WTC11 (cell line): ENCODE measurements around the gene ZFAND3. TPM values are rescaled to one million over a fixed set of nuclear protein-coding genes. Genes with fewer than 3 reads are reported as not detected.

Source experiments
- ATAC-seq: fragments of 200-7000 bp; cut with Tn5 transposase; 2 replicates; pipeline ENCODE4 v1.10.0; 2021; ENCODE audit warnings: mild to moderate bottlenecking, moderate library complexity
- CTCF ChIA-PET: fragments of 300-600 bp; sonication (Branson Sonifier 250); formaldehyde crosslinking; loops from one replicate; lab custom pipeline; 2021; ENCODE audit warnings: antibody characterized with exemption; lab: Charles Lee
- POLR2A ChIA-PET: fragments of 350-600 bp; sonication (Branson Sonifier 250); formaldehyde crosslinking; loops from one replicate; lab custom pipeline; 2021; ENCODE audit warnings: antibody characterized with exemption; lab: Charles Lee
- DNase-seq: peaks from one replicate; pipeline ENCODE4 v3.0.0; 2021; ENCODE audit warnings: low spot score
- H3K27ac Mint-ChIP-seq: 2 replicates; pipeline ENCODE4 v1.8.0; 2021; ENCODE audit warnings: mixed read lengths
- H3K27me3 Mint-ChIP-seq: 2 replicates; pipeline ENCODE4 v1.8.0; 2021; ENCODE audit warnings: low read depth, mild to moderate bottlenecking, moderate library complexity, mixed read lengths
- H3K36me3 Mint-ChIP-seq: 2 replicates; pipeline ENCODE4 v1.8.0; 2021; ENCODE audit warnings: mixed read lengths
- H3K4me1 Mint-ChIP-seq: 2 replicates; pipeline ENCODE4 v1.8.0; 2022; ENCODE audit warnings: mixed read lengths
- H3K4me3 Mint-ChIP-seq: 2 replicates; pipeline ENCODE4 v1.8.0; 2021; ENCODE audit warnings: mild to moderate bottlenecking, moderate library complexity, mixed read lengths
- H3K9me3 Mint-ChIP-seq: 2 replicates; pipeline ENCODE4 v1.8.0; 2021; ENCODE audit warnings: mixed read lengths
- CREM ChIP-seq: sonication (generic); formaldehyde crosslinking; IDR thresholded peaks from 2 replicates; pipeline ENCODE4 v1.8.1; 2022; ENCODE audit warnings: mild to moderate bottlenecking, missing genetic modification reagents, moderate library complexity
- ELF4 ChIP-seq: sonication (generic); formaldehyde crosslinking; IDR thresholded peaks from 2 replicates; pipeline ENCODE4 v1.8.1; 2022; ENCODE audit warnings: low read depth, mild to moderate bottlenecking, moderate library complexity, missing genetic modification reagents
- GTF2I ChIP-seq: fragments of 250-450 bp; sonication (Bioruptor Pico); conservative IDR thresholded peaks from 2 replicates; pipeline ENCODE4 v1.4.0; 2021; ENCODE audit warnings: mild to moderate bottlenecking
- KAT7 ChIP-seq: sonication (generic); formaldehyde crosslinking; IDR thresholded peaks from 2 replicates; pipeline ENCODE4 v1.8.1; 2023; ENCODE audit warnings: missing genetic modification reagents, mild to moderate bottlenecking, borderline replicate concordance
- NFE2L1 ChIP-seq: sonication (generic); formaldehyde crosslinking; IDR thresholded peaks from 2 replicates; pipeline ENCODE4 v1.8.1; 2023; ENCODE audit warnings: missing genetic modification reagents
- NR1H2 ChIP-seq: sonication (generic); formaldehyde crosslinking; IDR thresholded peaks from 2 replicates; pipeline ENCODE4 v1.9.0; 2021; ENCODE audit warnings: mild to moderate bottlenecking, moderate library complexity, missing genetic modification reagents
- SP1 ChIP-seq: sonication (generic); formaldehyde crosslinking; conservative IDR thresholded peaks from 2 replicates; pipeline ENCODE4 v1.8.1; 2022; ENCODE audit warnings: missing genetic modification reagents
- TEAD4 ChIP-seq: sonication (generic); formaldehyde crosslinking; IDR thresholded peaks from 2 replicates; pipeline ENCODE4 v1.8.0; 2022; ENCODE audit warnings: mild to moderate bottlenecking, missing genetic modification reagents
- TP53 ChIP-seq: sonication (generic); formaldehyde crosslinking; IDR thresholded peaks from 2 replicates; pipeline ENCODE4 v1.8.1; 2023; ENCODE audit warnings: mild to moderate bottlenecking, missing genetic modification reagents
- ZBTB21 ChIP-seq: sonication (generic); formaldehyde crosslinking; IDR thresholded peaks from 2 replicates; pipeline ENCODE4 v1.8.1; 2023; ENCODE audit warnings: mild to moderate bottlenecking, missing genetic modification reagents, borderline replicate concordance
- ZNF317 ChIP-seq: sonication (generic); formaldehyde crosslinking; IDR thresholded peaks from 2 replicates; pipeline ENCODE4 v1.8.1; 2023; ENCODE audit warnings: low read depth, mild to moderate bottlenecking, moderate library complexity, missing genetic modification reagents, borderline replicate concordance
- ZNF396 ChIP-seq: fragments of 250-450 bp; sonication (Bioruptor Pico); IDR thresholded peaks from 2 replicates; pipeline ENCODE4 v1.8.0; 2021; ENCODE audit warnings: mild to moderate bottlenecking, moderate library complexity, borderline replicate concordance
- total RNA-seq: library from RNA; stranded (reverse); gene quantifications from 3 replicates; pipeline ENCODE4 v1.2.3, GENCODE V29; 2021
- TF ChIP-seq, protein P1 (sequence below): sonication (generic); formaldehyde crosslinking; IDR thresholded peaks from 2 replicates; pipeline ENCODE4 v1.8.1; 2023; ENCODE audit warnings: mild to moderate bottlenecking, missing genetic modification reagents
- TF ChIP-seq, protein P2 (sequence below): sonication (generic); formaldehyde crosslinking; IDR thresholded peaks from 2 replicates; pipeline ENCODE4 v1.8.1; 2023; ENCODE audit warnings: mild to moderate bottlenecking, missing genetic modification reagents, borderline replicate concordance
- TF ChIP-seq, protein P3 (sequence below): sonication (generic); formaldehyde crosslinking; IDR thresholded peaks from 2 replicates; pipeline ENCODE4 v1.8.1; 2022; ENCODE audit warnings: low read depth, mild to moderate bottlenecking, moderate library complexity, missing genetic modification reagents, borderline replicate concordance
- TF ChIP-seq, protein P4 (sequence below): sonication (generic); formaldehyde crosslinking; IDR thresholded peaks from 2 replicates; pipeline ENCODE4 v1.8.0; 2022; ENCODE audit warnings: mild to moderate bottlenecking, missing genetic modification reagents
- TF ChIP-seq, protein P5 (sequence below): sonication (generic); formaldehyde crosslinking; IDR thresholded peaks from 2 replicates; pipeline ENCODE4 v1.8.1; 2022; ENCODE audit warnings: low read depth, missing genetic modification reagents, borderline replicate concordance
- TF ChIP-seq, protein P6 (sequence below): fragments of 250-450 bp; sonication (Bioruptor Pico); conservative IDR thresholded peaks from 2 replicates; pipeline ENCODE4 v1.9.0; 2021; ENCODE audit warnings: mild to moderate bottlenecking
- TF ChIP-seq, protein P7 (sequence below): sonication (generic); formaldehyde crosslinking; IDR thresholded peaks from 2 replicates; pipeline ENCODE4 v1.8.0; 2022; ENCODE audit warnings: mild to moderate bottlenecking, missing genetic modification reagents
- TF ChIP-seq, protein P8 (sequence below): sonication (generic); formaldehyde crosslinking; conservative IDR thresholded peaks from 2 replicates; pipeline ENCODE4 v1.8.1; 2022; ENCODE audit warnings: mild to moderate bottlenecking, missing genetic modification reagents

The ZFAND3 gene
- total RNA-seq, 1 experiment from 2014 or later: 50.3 TPM

DNA sequence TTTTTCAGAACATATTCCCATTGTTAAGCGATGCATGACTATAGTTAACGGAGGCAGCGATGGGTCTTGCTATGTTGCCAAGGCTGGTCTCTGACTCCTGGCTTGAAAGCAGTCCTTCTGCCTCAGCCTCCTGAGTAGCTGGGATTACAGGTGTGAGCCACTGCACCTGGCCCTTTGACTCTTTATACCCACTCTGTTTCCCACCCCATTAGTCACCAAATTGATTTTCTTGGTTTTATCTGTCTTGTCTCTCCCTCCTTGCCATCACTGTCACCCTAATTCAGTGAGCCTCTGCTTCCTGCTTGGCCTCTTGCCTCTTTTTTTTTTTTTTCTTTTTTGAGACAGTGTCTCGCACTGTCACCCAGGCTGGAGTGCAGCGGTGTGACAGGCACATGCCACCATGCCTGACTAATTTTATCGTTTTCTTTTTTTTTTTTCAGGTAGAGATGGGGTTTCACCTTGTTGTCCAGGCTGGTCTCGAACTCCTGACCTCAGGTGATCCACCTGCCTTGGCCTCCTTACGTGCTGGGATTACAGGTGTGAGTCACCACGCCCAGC lies 31.3 kb downstream of the ZFAND3 start:
- CTCF ChIA-PET: no interaction called here
- no peaks in the 10 kb centered on the region for H3K9me3 Mint-ChIP-seq
- no peak overlapping the region for H3K4me3 Mint-ChIP-seq

DNA sequence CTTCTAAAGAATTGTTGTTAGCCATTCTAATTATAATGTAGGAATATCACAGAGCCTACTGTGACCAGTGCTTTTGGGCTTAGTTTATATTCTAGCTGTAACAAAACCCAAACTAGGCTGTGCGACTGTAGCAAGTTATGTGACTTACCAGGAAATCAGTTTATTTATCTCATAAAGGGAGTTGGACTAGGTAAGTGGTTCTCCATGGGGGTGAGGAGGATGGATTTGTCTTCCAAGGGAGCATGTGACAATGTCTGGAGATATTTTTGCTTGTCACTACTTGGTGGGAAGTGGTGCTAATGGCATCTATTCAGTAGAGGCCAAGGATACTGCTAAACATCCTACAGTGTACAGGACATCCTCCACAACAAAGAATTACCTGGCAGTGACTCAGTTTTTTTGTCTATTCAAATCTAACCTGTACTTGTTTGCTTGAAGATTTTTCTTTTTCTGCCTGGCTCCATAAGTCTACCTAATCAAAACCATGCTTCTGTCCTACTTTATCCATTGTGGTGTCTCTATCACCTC lies 32.5 kb downstream of the ZFAND3 start:
- Mint-ChIP-seq H3K4me1 (peaks cover 12% of the 10 kb centered on the region), H3K4me3 (no peak overlapping the region), H3K27me3 (no peaks in the 10 kb centered on the region), H3K9me3 (no peaks in the 10 kb centered on the region), H3K27ac (no peak overlapping the region), H3K36me3 (no peaks in the 10 kb centered on the region)
- ATAC-seq (no peak), DNase-seq (no peak)
- POLR2A ChIA-PET: no interaction called here
- CTCF ChIA-PET: no interaction called here
- TF ChIP-seq, protein P1, sequence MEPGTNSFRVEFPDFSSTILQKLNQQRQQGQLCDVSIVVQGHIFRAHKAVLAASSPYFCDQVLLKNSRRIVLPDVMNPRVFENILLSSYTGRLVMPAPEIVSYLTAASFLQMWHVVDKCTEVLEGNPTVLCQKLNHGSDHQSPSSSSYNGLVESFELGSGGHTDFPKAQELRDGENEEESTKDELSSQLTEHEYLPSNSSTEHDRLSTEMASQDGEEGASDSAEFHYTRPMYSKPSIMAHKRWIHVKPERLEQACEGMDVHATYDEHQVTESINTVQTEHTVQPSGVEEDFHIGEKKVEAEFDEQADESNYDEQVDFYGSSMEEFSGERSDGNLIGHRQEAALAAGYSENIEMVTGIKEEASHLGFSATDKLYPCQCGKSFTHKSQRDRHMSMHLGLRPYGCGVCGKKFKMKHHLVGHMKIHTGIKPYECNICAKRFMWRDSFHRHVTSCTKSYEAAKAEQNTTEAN (CRISPR knock-in tag): no peak
- TF ChIP-seq GTF2I: no peak
- TF ChIP-seq, protein P2, sequence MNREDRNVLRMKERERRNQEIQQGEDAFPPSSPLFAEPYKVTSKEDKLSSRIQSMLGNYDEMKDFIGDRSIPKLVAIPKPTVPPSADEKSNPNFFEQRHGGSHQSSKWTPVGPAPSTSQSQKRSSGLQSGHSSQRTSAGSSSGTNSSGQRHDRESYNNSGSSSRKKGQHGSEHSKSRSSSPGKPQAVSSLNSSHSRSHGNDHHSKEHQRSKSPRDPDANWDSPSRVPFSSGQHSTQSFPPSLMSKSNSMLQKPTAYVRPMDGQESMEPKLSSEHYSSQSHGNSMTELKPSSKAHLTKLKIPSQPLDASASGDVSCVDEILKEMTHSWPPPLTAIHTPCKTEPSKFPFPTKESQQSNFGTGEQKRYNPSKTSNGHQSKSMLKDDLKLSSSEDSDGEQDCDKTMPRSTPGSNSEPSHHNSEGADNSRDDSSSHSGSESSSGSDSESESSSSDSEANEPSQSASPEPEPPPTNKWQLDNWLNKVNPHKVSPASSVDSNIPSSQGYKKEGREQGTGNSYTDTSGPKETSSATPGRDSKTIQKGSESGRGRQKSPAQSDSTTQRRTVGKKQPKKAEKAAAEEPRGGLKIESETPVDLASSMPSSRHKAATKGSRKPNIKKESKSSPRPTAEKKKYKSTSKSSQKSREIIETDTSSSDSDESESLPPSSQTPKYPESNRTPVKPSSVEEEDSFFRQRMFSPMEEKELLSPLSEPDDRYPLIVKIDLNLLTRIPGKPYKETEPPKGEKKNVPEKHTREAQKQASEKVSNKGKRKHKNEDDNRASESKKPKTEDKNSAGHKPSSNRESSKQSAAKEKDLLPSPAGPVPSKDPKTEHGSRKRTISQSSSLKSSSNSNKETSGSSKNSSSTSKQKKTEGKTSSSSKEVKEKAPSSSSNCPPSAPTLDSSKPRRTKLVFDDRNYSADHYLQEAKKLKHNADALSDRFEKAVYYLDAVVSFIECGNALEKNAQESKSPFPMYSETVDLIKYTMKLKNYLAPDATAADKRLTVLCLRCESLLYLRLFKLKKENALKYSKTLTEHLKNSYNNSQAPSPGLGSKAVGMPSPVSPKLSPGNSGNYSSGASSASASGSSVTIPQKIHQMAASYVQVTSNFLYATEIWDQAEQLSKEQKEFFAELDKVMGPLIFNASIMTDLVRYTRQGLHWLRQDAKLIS: no peak
- TF ChIP-seq, protein P3, sequence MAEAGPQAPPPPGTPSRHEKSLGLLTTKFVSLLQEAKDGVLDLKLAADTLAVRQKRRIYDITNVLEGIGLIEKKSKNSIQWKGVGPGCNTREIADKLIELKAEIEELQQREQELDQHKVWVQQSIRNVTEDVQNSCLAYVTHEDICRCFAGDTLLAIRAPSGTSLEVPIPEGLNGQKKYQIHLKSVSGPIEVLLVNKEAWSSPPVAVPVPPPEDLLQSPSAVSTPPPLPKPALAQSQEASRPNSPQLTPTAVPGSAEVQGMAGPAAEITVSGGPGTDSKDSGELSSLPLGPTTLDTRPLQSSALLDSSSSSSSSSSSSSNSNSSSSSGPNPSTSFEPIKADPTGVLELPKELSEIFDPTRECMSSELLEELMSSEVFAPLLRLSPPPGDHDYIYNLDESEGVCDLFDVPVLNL: no peak
- TF ChIP-seq NR1H2 (CRISPR knock-in tag): no peak
- TF ChIP-seq, protein P4, sequence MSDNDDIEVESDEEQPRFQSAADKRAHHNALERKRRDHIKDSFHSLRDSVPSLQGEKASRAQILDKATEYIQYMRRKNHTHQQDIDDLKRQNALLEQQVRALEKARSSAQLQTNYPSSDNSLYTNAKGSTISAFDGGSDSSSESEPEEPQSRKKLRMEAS: no peak
- TF ChIP-seq TEAD4 (CRISPR knock-in tag): no peak

More for the DNA sequence above, 31.3 kb downstream of the ZFAND3 start:
- Mint-ChIP-seq H3K36me3 (no peaks in the 10 kb centered on the region), H3K4me1 (peaks cover 12% of the 10 kb centered on the region), H3K27ac (0 out of 2 replicates have a peak overlapping the region, but pooled peaks have one; percentile 14)
- DNase-seq (no peak), ATAC-seq (no peak)
- POLR2A ChIA-PET: no interaction called here
- TF ChIP-seq, protein P5, sequence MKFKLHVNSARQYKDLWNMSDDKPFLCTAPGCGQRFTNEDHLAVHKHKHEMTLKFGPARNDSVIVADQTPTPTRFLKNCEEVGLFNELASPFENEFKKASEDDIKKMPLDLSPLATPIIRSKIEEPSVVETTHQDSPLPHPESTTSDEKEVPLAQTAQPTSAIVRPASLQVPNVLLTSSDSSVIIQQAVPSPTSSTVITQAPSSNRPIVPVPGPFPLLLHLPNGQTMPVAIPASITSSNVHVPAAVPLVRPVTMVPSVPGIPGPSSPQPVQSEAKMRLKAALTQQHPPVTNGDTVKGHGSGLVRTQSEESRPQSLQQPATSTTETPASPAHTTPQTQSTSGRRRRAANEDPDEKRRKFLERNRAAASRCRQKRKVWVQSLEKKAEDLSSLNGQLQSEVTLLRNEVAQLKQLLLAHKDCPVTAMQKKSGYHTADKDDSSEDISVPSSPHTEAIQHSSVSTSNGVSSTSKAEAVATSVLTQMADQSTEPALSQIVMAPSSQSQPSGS: no peak
- no peak for TF ChIP-seq KAT7 (CRISPR knock-in tag)
- no peak for TF ChIP-seq CREM (CRISPR knock-in tag)
- TF ChIP-seq ZBTB21 (CRISPR knock-in tag): no peak
- TF ChIP-seq SP1: no peak
- no peak for TF ChIP-seq GTF2I
- TF ChIP-seq, protein P6, sequence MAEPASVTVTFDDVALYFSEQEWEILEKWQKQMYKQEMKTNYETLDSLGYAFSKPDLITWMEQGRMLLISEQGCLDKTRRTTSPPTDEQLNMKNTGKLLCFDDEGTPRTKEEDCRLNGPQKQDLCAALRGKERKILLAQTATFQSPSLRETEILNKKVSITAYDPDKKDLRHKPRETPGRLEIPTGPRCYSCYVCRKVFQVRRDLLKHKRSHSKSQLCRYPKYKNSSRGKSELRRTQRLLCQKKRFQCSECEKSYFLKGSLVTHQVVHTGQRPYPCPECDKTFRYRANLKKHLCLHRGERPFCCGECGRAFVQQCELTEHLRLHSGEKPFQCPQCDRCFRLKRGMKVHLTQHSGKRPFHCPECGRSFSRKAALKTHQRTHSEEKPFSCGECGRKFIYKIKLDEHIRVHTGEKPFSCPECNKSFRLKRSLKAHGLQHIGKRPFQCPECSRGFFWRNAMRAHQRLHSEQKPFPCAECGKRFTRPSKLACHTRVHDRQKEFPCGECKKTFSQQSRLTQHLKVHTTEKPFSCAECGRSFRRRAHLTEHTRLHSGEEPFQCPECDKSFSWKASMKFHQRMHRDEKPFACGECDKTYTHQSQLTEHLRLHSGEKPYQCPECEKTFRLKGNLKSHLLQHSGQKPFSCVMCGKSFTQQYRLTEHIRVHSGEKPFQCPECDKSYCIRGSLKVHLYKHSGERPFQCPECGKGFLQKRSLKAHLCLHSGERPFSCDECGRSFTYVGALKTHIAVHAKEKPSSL: no peak
- no peak for TF ChIP-seq TP53 (CRISPR knock-in tag)
- TF ChIP-seq ELF4 (CRISPR knock-in tag): no peak
- TF ChIP-seq NFE2L1: no peak
- no peak for TF ChIP-seq ZNF317 (CRISPR knock-in tag)
- TF ChIP-seq, protein P7, sequence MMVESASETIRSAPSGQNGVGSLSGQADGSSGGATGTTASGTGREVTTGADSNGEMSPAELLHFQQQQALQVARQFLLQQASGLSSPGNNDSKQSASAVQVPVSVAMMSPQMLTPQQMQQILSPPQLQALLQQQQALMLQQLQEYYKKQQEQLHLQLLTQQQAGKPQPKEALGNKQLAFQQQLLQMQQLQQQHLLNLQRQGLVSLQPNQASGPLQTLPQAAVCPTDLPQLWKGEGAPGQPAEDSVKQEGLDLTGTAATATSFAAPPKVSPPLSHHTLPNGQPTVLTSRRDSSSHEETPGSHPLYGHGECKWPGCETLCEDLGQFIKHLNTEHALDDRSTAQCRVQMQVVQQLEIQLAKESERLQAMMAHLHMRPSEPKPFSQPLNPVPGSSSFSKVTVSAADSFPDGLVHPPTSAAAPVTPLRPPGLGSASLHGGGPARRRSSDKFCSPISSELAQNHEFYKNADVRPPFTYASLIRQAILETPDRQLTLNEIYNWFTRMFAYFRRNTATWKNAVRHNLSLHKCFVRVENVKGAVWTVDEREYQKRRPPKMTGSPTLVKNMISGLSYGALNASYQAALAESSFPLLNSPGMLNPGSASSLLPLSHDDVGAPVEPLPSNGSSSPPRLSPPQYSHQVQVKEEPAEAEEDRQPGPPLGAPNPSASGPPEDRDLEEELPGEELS: no peak
- TF ChIP-seq, protein P8, sequence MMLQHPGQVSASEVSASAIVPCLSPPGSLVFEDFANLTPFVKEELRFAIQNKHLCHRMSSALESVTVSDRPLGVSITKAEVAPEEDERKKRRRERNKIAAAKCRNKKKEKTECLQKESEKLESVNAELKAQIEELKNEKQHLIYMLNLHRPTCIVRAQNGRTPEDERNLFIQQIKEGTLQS: no peak
- TF ChIP-seq, protein P3: no peak
- no peak for TF ChIP-seq ZNF396 (CRISPR knock-in tag)
- TF ChIP-seq, all 79 proteins: peak for 0
- no peaks in the 10 kb centered on the region for H3K27me3 Mint-ChIP-seq
